GM21576 (cell line): Measurements from ENCODE around the gene MARCHF9.
"Not testable (repeated sequence)": the region's sequence is repeated elsewhere in the genome, so short reads cannot be mapped to it uniquely, and the experiment has no call there.

Experiments used
- ATAC-seq: cut with Tn5 transposase; IDR thresholded peaks from one replicate; pipeline ENCODE4 v1.9.1; 2021; ENCODE audit warnings: mild to moderate bottlenecking, moderate library complexity; ENCODE audit not compliant: unreplicated experiment

The MARCHF9 gene

DNA sequence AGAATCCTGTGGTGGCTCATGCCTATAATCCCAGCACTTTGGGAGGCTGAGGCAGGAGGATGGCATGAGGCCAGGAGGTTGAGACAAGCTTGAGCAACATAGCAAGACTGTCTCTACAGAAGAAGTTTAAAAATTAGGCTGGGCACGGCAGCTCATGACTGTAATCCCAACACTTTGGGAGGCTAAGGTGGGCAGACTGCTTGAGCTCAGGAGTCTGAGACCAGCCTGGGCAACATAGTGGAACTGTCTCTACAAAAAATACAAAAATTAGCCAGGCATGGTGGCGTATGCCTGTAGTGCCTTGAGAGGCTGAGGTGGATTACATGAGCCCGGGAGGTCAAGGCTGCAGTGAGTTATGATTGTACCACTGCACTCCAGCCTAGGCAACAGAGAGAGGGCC is 13.0 kb downstream of the MARCHF9 start:
- ATAC-seq = no peak

GRCh38 chr12:57769594-57769993 is 14.7 kb downstream of the MARCHF9 start:
- ATAC-seq = no peak

DNA sequence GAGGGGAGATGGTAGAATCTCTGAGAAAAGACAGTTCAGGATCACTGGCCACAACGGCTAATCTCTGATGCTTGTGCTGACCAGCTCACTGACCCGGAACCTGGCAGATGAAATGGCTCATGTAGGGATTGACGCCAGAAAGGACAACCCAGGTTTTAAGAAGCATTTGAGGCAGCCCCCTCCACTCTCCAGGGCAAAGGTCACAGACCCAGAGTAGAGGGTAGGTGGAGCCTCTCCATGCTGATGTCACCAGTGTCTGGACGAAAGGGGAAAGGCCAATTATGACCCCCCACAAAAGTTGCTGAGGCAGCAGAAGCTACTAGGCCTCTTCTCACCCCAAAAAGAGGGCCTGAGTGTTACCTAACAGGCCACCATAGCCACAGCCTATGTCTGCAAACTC is 15.8 kb downstream of the MARCHF9 start:
- ATAC-seq = no peak

- ATAC-seq = peak; percentile 70
Measured at GRCh38 chr12:57771236-57771872, 16.5 kb downstream of the MARCHF9 start.

- peak; percentile 77 for ATAC-seq
Measured at GRCh38 chr12:57771873-57772428, 17.0 kb downstream of the MARCHF9 start, which contains the start of gene METTL1. METTL1 (minus strand) TSS chr12:57772105; CDS start chr12:57772083, 22 bp downstream.

- peak; percentile 24 for ATAC-seq
Measured at GRCh38 chr12:57772429-57773322, 17.8 kb downstream of the MARCHF9 start, which contains the start of gene EEF1AKMT3. EEF1AKMT3 (plus strand) TSS chr12:57772614; CDS start chr12:57772725, 111 bp downstream.

- ATAC-seq = not testable (repeated sequence)
Measured at GRCh38 chr12:57774634-57775033, 19.7 kb downstream of the MARCHF9 start.

- ATAC-seq = no peak
Measured at GRCh38 chr12:57775044-57775443, 20.1 kb downstream of the MARCHF9 start.

DNA sequence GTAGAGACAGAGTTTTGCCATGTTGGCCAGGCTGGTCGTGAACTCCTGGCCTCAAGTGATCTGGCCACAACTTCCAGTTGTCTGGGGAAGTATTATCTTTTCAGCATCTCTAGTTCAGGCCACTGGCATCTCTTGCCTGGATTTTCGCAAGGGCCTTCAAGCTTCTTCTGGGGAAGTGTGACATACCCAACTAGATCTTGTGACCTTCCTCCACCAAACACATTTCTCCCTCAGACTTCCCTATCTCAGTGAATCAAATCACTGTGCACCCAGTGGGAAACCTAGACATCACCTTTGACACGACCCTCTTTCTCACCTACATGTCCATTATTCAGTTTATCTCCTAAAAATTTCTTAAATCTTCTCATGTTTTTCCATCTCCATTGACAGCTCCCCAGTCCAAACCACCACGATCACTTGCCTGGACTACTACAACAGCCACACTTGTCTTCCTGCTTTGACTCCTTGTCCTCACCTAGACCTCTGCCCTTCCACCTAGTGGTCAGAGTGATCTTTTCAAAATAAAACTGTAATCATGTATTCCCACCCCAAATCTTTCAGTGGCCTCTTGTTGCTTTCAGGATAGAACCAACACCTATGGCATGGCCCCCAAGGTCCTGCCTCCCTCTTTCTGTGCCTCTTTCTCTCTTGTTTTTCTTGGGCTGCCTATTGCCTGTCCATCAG is 20.8 kb downstream of the MARCHF9 start:
- ATAC-seq = no peak

DNA sequence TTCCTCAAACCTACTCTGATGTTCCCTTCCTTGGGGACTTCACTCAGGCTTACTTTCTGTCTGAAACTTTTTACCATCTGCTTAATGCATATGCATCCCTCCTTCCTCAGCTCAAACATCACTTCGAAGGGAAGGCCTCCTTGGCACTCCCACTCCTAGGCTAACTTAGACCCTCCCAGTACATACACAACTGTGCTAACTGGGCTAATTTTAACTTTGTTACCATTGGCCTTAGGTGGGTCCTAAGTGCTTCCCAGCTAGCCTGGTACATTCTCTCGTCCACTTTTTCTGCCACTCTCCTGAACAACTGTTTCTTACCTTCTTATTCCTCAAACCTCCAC is 21.3 kb downstream of the MARCHF9 start:
- ATAC-seq = no peak

DNA sequence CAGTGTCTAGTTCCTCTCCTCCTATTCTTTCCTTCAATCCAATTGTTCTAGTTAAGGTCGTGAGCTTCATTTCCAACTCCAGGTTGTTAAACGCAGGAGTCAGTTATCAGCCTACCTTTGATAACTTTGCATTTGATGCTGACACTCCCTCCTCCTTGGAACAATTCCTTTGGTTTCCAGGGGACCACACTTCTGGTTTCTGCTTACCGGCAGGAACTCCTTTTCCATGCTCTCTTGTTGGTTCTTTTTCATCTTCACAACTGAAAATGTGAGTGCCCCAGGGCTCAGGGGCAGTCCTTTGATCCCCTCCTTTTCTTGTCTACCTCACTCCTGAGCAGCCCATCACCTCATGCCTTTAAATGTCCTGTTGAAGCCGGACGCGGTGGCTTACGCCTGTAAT is 22.5 kb downstream of the MARCHF9 start:
- ATAC-seq = no peak

GRCh38 chr12:57777911-57778310 is 23.0 kb downstream of the MARCHF9 start:
- no peak for ATAC-seq

- no peak for ATAC-seq
Measured at GRCh38 chr12:57779736-57780135, 24.8 kb downstream of the MARCHF9 start.

GRCh38 chr12:57780284-57780897 is 25.5 kb downstream of the MARCHF9 start:
- ATAC-seq = no peak

- no peak for ATAC-seq
Measured at GRCh38 chr12:57781244-57781643, 26.3 kb downstream of the MARCHF9 start.

- no peak for ATAC-seq
Measured at GRCh38 chr12:57781801-57782200, 26.9 kb downstream of the MARCHF9 start.

DNA sequence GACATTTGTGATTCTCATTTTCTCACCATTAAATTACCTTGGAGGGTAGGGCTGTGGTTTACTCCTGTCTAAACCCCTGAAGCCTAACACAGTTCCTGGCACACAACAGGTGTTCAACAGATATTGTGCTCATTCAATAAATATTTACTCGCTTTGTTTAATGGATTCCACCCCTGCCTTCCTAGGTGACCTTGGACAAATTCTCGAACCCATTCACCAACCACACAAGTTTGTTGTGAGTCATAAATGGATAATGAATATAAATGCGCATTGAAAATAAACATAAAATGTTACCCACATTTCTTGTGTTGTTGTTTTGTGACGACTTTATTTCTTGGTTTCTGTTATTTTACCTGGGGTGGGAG is 27.3 kb downstream of the MARCHF9 start:
- ATAC-seq = no peak

DNA sequence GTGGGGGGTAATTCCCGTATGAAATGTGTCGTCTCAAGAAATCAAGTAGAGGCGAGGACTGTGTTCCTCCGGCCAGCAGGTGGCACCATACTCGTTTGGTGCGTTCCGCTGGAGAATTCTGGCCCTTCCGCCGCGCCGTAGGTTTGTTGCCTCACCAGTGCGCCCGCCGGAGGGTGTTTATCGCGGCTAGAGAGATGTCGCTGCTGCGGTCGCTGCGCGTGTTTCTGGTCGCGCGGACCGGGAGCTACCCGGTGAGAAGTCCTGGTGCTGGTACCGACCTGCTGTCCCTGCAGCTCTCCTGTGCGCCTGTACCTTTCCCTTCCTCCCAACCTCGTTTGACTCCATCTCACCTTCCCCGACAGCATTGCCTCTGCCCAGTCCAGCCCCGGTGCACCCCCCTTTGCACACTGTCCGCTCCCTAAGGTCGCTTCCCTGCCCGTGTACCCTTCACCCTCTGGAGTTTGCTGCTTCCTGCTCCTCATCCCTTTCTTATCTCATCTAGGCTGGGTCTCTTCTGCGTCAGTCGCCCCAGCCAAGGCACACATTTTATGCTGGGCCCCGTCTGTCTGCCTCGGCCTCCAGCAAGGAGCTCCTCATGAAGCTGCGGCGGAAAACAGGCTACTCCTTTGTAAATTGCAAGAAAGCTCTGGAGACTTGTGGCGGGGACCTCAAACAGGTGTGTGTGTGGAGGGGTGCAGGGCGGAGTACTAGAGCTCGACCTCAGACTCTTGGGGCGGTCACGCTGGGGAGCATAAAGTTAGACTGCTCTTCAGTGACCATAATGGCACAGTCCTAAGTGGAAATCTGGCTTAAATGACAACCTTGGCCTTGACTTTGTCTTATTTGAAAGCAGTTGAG is 27.9 kb downstream of the MARCHF9 start, which contains the start of gene TSFM:
Gene TSFM, plus strand, starts transcription at position 180 of the 858 bp plus-strand sequence. Its CDS starts 15 bp downstream, at position 195.
- peak; percentile 85 for ATAC-seq

DNA sequence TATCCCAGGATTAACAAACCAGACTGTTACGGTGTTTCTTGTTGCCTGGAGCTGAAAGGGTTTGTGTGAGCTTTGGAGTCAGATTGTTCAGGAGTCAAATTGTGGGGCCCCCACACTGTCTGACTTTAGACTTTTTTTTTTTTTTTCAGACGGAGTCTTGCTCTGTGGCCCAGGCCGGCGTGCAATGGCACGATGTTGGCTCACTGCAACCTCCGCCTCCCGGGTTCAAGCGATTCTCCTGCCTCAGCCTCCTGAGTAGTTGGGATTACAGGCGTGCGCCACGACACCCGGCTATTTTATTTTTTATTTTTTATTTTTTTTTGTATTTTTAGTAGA is 28.5 kb downstream of the MARCHF9 start:
- no peak for ATAC-seq

DNA sequence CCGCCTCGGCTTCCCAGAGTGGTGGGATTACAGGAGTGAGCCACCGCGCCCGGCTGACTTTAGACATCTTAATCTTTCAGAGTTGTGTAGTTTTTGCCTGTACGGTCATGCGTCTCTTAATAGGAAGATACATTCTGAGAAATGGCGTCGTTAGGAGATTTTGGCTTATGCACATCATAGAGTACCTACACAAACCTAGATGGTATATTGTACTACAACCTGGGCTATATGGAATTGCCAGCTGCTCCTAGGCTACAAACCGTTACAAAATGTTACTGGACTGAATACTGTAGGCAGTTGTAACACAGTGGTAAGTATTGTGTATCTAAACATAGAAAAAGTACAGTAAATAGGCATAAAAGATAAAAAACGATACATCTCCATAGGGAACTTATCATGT is 29.0 kb downstream of the MARCHF9 start:
- ATAC-seq = no peak
